NCI-H128 (cell line): Measurements from ENCODE around the gene NAALADL2.
"Not testable (repeated sequence)": the region's sequence is repeated elsewhere in the genome, so short reads cannot be mapped to it uniquely, and the experiment has no call there.

Source experiments
- DNase-seq: peaks from one replicate; lab custom pipeline; 2025; ENCODE audit not compliant: unreplicated experiment; lab: John Stamatoyannopoulos, UW

The NAALADL2 gene

DNA sequence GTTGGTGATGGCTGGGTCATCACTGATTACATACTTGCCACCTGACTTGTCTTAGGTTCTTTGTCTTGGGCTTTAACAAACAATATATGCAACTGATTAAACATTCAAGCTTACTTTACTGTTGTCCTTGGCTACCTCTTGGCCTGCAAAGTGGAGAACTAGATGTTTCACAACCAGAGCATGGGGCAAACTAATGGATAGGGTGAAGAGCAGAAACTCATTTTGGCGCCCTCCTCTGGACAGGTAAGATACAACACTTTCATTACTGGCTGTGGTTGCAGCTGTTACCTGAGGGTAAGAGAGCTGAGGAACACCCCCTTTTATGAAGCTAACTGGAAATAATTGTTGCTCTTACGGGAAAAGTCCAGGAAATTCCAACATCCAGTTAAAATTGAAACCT, 262.1 kb downstream of the NAALADL2 start:
- DNase-seq = no peak

DNA sequence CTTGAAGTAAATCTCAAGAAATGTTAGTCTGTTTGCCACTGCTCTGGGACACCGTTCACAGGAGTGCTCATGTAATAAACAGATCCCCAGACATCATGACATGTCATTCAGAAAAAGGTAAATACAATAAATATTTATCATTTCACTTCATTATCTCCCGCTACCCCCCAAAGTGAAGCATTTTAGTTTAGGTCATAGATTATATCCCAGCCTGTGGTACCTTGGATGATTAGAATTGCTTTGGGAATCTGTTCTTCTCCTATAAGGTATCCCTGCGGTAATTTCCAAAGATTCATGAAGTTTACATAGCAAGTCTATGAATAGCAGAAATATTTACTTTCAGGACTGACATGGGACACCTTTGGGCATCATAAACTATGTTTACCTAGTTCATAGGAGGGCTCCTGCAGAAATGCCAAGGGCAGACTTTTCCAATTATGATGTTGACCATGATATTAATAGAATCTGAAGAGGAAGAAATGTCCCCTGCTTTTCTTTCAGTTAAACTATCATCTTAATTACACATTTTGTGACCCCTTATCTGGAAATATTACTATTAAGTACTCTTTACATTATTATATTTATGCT, 268.0 kb downstream of the NAALADL2 start:
- no peak for DNase-seq

DNA sequence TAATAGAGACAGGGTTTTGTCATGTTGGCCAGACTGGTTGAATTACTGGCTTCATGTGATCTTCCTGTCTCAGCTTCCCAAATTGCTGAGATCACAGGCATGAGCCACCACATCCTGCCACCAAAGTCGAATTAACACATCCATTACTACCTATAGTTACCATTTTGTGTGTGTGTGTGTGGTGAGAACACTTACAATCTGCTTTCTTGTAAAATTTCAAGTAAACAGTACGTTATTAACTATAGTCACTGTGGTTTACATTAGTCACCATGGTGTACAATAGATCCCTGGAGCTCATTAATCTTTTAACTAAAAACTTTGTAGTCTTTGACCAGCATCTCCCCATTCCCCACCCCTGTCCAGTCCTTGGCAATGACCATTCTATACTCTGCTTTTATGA, 270.0 kb downstream of the NAALADL2 start:
- DNase-seq = no peak

DNA sequence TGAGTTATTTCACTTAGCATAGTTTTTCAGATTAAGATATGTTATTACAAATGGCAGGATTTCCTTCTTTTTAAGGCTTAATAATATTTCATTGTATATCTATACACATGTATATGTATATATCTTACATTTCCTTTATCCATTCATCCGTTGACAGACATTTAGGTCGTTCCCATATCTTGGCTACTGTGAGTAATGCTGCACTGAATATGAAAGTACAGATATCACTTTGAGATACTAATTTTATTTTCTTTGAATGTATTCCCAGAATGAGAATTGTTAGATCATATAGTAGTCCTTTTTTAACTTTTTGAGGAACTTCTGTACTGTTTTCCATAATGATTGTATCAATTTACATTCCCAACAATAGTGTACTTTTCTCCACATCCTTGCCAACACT, 270.4 kb downstream of the NAALADL2 start:
- DNase-seq = no peak

DNA sequence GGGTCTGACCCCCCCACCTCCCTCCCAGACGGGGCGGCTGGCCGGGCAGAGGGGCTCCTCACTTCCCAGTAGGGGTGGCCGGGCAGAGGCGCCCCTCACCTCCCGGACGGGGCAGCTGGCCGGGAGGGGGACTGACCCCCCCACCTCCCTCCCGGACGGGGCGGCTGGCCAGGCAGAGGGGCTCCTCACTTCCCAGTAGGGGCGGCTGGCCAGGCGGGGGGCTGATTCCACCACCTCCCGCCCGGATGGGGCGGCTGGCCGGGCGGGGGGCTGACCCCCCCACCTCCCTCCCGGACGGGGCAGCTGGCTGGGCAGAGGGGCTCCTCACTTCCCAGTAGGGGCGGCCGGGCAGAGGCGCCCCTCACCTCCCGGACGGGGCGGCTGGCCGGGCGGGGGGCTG, 272.7 kb downstream of the NAALADL2 start:
- not testable (repeated sequence) for DNase-seq

DNA sequence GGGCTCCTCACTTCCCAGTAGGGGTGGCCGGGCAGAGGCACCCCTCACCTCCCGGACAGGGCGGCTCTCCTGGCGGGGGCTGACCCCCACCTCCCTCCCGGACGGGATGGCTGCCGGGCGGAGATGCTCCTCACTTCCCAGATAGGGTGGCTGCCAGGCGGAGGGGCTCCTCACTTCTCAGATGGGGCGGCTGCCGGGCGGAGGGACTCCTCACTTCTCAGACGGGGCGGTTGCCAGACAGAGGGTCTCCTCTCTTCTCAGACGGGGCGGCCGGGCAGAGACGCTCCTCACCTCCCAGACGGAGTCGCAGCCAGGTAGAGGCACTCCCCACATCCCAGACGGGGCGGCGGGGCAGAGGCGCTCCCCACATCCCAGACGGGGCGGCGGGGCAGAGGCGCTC, 273.6 kb downstream of the NAALADL2 start:
- not testable (repeated sequence) for DNase-seq

DNA sequence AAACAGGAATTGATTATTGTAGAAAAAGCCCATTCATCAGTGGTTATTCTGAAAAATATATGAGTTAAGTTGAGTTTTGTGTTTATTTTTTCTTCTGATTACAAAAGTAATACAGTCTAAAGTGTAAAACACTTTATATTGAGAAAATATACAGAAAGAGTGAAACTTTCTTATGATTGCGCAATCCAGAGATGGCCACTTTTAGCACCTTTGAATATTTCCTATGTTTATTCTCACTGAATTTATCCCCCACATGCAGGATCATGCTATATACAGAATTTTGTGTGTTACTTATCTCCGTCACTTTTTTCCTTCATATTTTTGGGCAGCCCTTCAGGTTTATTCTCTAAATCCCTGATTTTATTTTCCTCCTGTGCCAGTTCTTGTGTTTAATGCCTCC, 285.2 kb downstream of the NAALADL2 start:
- no peak for DNase-seq

DNA sequence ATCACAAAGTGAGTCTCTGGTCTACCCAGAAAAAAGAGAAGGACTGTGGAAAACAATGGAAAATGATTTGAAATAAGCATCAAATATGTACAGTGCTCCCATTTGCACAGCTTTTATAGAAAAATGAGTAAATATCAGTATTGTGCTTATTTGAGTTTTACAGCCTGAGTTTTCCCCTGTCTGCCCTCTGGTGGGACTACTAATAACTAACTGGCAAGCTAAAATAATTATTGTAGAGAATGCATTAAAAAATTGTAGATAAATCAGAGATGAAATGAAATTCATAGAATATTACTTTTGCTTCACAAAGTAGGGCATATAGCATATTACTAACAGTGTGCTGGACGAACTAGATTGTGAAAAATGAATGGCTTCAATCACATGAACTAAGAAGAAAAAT, 287.1 kb downstream of the NAALADL2 start:
- DNase-seq = no peak

DNA sequence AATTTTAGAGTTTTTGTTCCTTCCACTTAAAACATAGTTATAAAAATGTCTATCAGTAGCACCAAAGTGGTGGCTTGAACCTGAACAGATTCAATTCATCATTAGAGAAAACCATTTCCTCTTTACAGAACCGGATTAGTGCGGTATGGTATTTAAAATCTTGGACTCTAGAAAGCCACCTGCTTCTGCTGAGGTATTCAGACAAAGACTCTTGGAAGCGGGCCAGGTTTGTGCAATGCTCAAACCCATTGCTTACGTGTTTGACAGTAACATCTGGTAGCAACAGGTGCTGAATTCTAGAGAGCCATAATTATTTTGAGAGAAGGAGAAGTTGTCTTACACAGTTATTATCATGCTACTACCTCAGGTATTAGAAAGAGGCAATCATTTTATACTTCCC, 290.5 kb downstream of the NAALADL2 start:
- DNase-seq = peak; percentile 89

DNA sequence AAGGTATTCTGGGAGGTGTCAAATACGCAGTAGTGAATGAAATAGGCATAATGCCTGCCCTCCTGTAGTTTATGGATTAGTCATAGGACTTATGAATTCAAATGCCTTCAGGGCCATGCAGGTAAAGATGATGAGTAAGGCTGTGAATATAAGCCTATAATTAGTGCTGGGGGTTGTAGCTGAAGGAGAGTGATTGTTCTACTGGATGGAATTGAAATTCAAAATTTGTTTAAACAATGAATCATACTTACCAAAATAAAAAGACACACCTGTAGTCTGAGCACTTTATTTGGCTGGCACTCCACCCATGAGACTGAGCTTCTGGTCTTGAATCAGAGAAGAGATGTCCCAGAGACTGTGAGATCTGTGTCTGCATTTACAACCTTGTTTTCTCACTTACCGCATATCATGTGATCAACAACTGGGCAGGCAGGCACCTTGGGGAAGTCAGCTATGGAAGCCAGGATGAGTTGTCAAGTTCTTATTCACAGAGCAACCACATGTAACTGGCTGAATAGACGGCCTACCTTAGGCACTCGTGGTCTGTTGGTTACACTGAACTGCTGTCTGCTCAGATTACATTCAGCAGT, 291.8 kb downstream of the NAALADL2 start:
- peak; percentile 4 for DNase-seq

DNA sequence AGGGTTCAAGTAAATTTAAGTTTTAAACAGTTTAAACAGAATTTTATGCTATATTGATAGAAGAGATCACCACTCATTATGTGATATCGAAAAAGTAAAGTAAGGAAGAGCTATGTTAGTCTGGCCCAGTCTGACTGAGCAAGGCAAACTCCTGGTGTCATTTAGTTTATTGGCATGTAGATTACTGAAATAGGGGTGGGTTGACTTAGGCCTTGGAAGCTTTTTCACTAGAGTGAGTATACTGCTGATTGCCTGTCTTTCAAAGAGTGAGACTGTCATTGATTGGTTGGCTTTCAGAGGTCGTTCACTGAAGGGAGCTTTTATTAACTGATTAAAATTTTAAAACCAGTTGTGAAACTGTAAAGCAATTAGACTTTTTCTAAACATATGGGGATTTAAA, 294.5 kb downstream of the NAALADL2 start:
- DNase-seq = no peak

DNA sequence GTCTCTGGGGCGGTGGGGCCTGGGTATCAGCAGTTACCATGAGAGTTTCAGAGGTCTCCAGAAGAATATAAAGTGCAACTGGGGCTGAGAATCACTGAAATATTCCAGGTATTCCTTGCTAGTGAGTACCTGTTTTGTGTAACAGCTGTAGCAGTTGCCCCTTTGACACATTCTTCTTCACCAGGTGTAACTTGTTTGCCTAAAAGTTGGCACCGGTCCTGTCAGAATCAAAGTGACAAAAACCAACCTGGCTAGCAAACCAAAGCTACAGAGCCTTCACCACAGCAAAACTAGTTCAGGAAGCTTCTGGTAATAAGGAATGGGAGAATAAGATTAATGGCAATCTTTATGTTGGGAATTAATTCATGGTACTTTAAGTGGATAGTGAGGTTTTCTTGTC, 296.0 kb downstream of the NAALADL2 start:
- DNase-seq = no peak

DNA sequence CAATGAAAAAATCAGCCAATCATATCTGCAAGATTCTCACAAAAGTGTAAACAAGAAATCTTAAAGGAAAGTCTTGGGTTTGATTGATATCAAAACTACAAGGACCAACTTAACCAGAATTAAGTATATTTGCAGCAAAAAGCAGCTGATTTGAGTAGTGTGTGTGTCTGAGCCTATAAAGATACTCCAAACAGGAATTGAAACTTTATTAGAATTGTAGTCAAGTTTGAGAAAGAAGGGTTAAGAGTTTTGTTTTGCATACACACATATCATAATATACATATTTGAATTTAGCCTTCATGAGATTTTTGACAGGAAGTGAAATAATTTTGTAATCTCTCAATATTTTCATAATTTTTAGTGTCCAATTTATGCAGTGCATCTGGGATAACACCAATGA, 300.1 kb downstream of the NAALADL2 start:
- DNase-seq = no peak

DNA sequence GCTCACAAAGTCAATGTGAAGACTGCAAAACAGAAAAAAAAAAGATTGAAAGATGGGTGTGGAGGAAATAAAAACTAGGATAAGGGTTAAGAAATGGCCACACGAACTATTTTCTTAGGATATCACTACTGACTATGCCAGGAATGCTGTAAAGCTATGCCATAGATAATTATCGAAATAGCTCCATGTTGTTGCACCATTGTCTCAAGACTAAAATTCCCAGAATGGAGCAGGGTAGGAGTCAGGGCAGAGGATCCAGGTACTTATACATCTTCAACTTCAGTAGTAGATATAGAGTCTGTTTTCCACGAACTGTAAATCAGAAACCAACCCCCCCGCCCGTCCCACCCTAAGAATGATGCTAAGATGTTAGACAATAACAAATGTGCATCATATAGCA, 302.2 kb downstream of the NAALADL2 start:
- no peak for DNase-seq

DNA sequence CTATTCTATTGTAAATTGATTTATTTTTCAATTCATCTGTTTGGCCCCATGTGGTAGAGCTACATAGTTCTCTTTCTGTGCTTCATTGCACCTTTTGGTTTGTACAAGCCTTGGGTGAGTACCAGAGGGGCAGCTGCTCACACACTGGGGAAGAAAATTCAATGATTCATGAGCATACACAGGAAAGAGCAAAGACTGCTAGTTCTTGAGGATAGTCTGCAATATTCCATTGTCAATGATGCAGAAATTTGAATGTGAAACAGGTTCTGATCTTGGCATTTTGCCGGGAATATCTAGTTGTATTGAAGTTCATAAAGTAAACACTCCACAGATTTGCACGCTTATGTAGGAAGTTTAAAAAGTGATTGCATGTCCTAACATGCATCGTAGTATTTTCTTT, 304.6 kb downstream of the NAALADL2 start:
- peak; percentile 33 for DNase-seq

DNA sequence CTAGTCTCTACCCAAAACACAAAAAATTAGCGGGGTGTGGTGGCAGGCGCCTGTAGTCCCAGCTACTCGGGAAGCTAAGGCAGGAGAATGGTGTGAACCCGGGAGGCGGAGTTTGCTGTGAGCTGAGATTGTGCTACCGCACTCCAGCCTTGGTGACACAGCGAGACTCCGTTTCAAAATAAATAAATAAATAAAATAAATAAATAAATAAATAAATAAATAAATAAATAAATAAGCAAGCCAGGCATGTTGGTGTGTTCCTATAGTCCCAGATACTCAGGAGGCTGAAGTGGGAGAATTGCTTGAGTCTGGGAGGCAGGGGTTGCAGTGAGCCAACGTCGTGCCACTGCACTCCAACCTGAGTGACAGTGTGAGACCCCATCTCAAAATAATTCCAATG, 314.0 kb downstream of the NAALADL2 start:
- DNase-seq = not testable (repeated sequence)

DNA sequence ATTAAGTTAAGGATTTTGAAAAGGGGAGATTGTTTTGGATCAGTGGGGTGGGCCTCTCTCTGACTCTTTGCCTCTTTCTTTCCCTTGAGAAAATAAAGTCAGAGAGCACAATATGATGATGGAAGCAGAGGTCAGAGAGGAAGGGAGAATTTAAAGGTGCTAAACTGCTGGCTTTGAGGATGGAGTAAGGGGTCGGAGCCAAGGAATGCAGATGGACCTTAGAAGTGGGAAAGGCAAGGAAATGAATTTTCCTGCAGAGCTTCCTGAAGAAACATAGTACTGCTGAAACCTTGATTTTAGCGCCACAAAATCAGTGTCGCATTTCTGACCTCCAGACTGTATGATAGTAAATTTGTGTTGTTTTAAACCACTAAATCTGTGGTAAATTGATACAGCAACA, 317.4 kb downstream of the NAALADL2 start:
- no peak for DNase-seq

DNA sequence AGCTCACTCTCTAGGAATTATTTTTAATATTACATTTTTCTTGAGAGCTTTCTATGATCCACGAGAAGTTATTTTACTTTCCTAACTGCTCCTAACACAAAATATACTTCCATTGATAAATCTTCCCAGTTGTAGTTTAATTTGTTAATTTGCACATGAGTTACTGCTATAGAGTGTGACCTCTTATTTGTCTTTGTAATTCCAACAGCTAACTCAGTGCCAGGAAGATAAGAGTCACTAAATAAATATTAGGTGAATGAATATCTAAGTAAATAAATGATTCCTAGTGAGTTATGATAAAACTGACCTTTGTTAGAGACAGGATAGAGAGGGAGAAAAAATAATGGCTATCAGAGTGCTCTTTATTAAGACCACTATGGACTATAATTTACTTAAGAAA, 319.9 kb downstream of the NAALADL2 start:
- DNase-seq = no peak

DNA sequence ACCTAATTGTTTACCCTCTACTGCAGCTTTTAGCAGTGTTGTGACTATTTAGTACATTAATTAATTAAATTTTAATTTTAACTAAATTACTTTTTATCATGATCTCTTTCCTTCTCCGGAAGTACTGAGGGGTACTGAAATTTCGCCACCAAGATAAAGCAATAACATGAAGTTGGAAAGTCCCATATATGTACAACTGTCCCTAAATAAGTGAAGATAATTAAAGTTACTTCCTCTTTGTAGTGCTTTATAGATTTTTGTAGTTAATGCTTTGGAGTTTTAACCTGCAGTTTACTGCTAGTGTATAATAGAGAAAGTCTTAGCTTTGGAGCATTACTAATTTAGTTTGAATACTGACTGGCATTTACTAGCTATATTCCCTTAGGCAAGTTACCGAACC, 325.3 kb downstream of the NAALADL2 start:
- no peak for DNase-seq

DNA sequence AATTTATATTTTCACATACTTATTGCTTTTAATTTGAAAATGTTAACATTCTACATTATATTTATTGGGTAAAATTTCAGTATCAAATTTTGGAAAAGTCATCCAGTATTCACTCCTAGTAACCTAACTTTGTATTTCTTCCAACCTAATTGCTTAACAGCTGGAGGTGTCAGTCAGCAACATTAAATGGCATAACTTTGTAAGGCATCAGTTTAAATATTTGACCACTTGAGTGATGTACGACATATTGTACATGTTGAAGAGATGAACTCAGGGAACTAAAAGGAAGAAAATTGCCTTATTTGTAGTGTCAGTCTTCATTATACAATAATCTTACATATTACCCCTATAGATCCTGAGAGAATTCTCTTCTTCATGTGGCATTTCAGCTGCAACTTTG, 326.8 kb downstream of the NAALADL2 start:
- no peak for DNase-seq

DNA sequence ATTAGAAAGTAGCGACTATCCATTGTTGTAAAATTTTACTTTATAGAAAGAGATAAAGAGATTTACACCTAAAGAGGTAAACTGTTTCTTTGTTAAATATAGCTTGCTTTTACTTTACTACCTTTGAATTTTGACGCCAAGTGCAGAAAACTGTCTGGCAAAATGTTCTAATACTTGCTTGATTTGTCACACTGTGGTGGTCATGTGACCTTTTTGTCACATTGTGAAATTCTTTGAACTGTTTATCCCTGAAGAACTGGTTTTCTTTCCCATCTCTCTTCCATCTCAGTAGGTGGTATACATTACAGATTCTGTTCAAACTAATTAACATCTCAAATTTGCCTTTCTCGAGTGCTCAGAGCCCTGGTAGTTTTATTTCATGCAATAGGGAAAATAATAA, 327.4 kb downstream of the NAALADL2 start:
- no peak for DNase-seq

DNA sequence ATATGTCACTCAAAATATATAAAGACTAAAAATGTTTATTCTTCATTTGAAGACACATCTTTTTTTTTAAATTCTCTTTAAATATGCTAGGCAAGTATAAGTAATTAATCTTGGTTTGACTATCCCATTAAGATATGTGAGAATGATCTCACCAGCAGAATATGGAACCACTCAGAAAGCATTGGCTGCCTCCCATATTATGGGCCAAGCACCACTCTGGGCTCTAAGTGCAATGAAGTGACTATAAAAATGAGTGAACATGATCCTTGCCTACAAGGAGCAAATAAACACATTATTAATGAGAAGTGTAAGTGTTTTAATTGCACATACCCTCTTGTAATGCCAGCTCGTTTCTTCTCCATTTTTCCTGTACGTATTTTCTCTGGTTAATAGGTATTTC, 328.5 kb downstream of the NAALADL2 start:
- peak; percentile 91 for DNase-seq

DNA sequence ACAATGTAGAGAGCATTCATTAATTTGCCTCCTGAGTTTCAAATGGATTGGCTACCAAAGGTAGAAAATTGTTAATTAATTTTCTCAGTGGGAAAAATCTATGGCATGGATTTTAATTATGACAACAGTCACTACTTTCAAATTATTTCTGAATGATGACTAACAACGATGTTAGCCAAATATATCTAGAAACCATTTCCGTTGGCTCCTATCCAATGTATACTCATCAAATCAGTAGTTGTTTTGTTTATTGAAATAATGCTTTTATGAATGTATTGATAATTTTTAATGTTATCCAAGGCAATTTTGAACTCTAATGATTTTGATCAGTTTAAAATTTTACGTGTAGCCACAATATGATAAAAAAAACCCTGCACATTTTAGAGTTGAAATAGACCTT, 333.4 kb downstream of the NAALADL2 start:
- no peak for DNase-seq
